GM23248 (cell line): ENCODE measurements around the gene NOS1AP. TPM values are rescaled to one million over a fixed set of nuclear protein-coding genes. Genes with fewer than 3 reads are reported as not detected.

Experiments
- DNase-seq: peaks from one replicate; pipeline ENCODE4 v3.0.0-alpha.2; 2015
- H2AFZ ChIP-seq: fragments of 200-600 bp; sonication (generic); 2 replicates; pipeline ENCODE4 v1.6.1; 2016; ENCODE audit warnings: antibody characterized with exemption
- H3F3A ChIP-seq: fragments of 200-600 bp; sonication (generic); 2 replicates; pipeline ENCODE4 v1.6.1; 2016; ENCODE audit warnings: mild to moderate bottlenecking, antibody characterized with exemption, mixed run types; ENCODE audit not compliant: insufficient read depth
- H3K27ac ChIP-seq: fragments of 200-600 bp; sonication (generic); 2 replicates; pipeline ENCODE4 v1.5.1; 2016; ENCODE audit warnings: mild to moderate bottlenecking
- H3K27me3 ChIP-seq: fragments of 200-600 bp; sonication (generic); replicated peaks from 2 replicates; pipeline ENCODE4 v1.6.1; 2016; ENCODE audit warnings: mild to moderate bottlenecking; ENCODE audit not compliant: insufficient read depth
- H3K36me3 ChIP-seq: fragments of 200-600 bp; sonication (generic); 2 replicates; pipeline ENCODE4 v1.6.1; 2016; ENCODE audit warnings: low read depth, mild to moderate bottlenecking
- H3K4me1 ChIP-seq: fragments of 200-600 bp; sonication (generic); 2 replicates; pipeline ENCODE4 v1.6.1; 2016; ENCODE audit warnings: mild to moderate bottlenecking; ENCODE audit not compliant: insufficient read depth
- H3K4me2 ChIP-seq: fragments of 200-600 bp; sonication (generic); one replicate; pipeline ENCODE4 v1.6.1; 2016; ENCODE audit warnings: mild to moderate bottlenecking; ENCODE audit not compliant: unreplicated experiment
- H3K4me3 ChIP-seq: fragments of 200-600 bp; sonication (generic); 2 replicates; pipeline ENCODE4 v1.5.1; 2016; ENCODE audit warnings: mild to moderate bottlenecking
- H3K79me2 ChIP-seq: fragments of 200-600 bp; sonication (generic); 2 replicates; pipeline ENCODE4 v1.6.1; 2016; ENCODE audit warnings: mild to moderate bottlenecking; ENCODE audit not compliant: insufficient read depth
- H3K9ac ChIP-seq: fragments of 200-600 bp; sonication (generic); 2 replicates; pipeline ENCODE4 v1.6.1; 2016; ENCODE audit warnings: mild to moderate bottlenecking
- H3K9me2 ChIP-seq: fragments of 200-600 bp; sonication (generic); 2 replicates; pipeline ENCODE4 v1.6.1; 2016; ENCODE audit warnings: mixed run types, mild to moderate bottlenecking, moderate library complexity; ENCODE audit not compliant: insufficient read depth
- H3K9me3 ChIP-seq: fragments of 200-600 bp; sonication (generic); one replicate; pipeline ENCODE4 v1.6.1; 2017; ENCODE audit warnings: low read depth
- H4K20me1 ChIP-seq: fragments of 200-600 bp; sonication (generic); 2 replicates; pipeline ENCODE4 v1.6.0; 2016; ENCODE audit not compliant: insufficient read depth
- EZH2 ChIP-seq: fragments of 200-600 bp; sonication (generic); IDR thresholded peaks from 2 replicates; pipeline ENCODE4 v1.6.1; 2018; ENCODE audit warnings: antibody characterized with exemption, mild to moderate bottlenecking; ENCODE audit not compliant: insufficient read depth, poor library complexity, severe bottlenecking
- EZH2phosphoT487 ChIP-seq: fragments of 200-600 bp; sonication (generic); IDR thresholded peaks from 2 replicates; pipeline ENCODE4 v1.6.1; 2018; ENCODE audit warnings: antibody characterized with exemption, moderate library complexity, mild to moderate bottlenecking, low read depth; ENCODE audit not compliant: insufficient read depth
- WGBS, 2 experiments: methylation state at CpG; one replicate each; pipeline ENCODE4 v1.1.6; 2015 to 2017; ENCODE audit warnings: low lambda C conversion rate in 2 of 2, low coverage in 1 of 2; ENCODE audit errors: missing lambda C conversion rate in 2 of 2; 5-methylcytosine and 5-hydroxymethylcytosine counted together
- in situ Hi-C: fragments of 300-500 bp; cut with MboI; formaldehyde crosslinking; loops from 2 replicates; pipeline ENCODE4 v1.15.0; 2020
- polyA plus RNA-seq: library from polyadenylated mRNA; unstranded; fragments of >200 nt; fragmentation: Nextera tagmentation; extraction: Ambion mirVana; gene quantifications from 2 replicates; pipeline ENCODE4 v1.2.1, GENCODE V29; 2016
- total RNA-seq: library from RNA; depleted of rRNA; stranded (reverse); fragments of >200 nt; shearing (Covaris generic); gene quantifications from 2 replicates; pipeline ENCODE4 v1.2.3, GENCODE V29; 2014

NOS1AP gene
- total and polyA plus RNA-seq, 2 experiments from 2014 or later, result 0.18 TPM; not detected in 1

GRCh38 chr1:162175379-162176081, 106.0 kb downstream of the NOS1AP start:
- no peak overlapping the region for H3K9ac ChIP-seq
- H3K27me3 ChIP-seq, result no peaks in the 10 kb centered on the region
- H4K20me1 ChIP-seq, result no peaks in the 10 kb centered on the region
- H3K4me2 ChIP-seq, result no peak overlapping the region
- peaks cover 4% of the 10 kb centered on the region; the same call in 1 of the 2 replicates for H3K4me1 ChIP-seq
- no peak for TF ChIP-seq EZH2
- no peak for TF ChIP-seq EZH2phosphoT487
- no peak overlapping the region for H3K27ac ChIP-seq
- WGBS, 2 experiments, result 76 to 77% methylated on average over 9 of the region's 9 CpGs
- H2AFZ ChIP-seq, result no peak overlapping the region
- no peaks in the 10 kb centered on the region for H3K9me2 ChIP-seq
- DNase-seq, result no peak
- H3K9me3 ChIP-seq, result no peaks in the 10 kb centered on the region
- no peaks in the 10 kb centered on the region for H3K79me2 ChIP-seq
- no peak overlapping the region for H3K4me3 ChIP-seq
- in situ Hi-C loops, result no loop called here
- no peaks in the 10 kb centered on the region for H3F3A ChIP-seq
- H3K36me3 ChIP-seq, result no peaks in the 10 kb centered on the region

DNA sequence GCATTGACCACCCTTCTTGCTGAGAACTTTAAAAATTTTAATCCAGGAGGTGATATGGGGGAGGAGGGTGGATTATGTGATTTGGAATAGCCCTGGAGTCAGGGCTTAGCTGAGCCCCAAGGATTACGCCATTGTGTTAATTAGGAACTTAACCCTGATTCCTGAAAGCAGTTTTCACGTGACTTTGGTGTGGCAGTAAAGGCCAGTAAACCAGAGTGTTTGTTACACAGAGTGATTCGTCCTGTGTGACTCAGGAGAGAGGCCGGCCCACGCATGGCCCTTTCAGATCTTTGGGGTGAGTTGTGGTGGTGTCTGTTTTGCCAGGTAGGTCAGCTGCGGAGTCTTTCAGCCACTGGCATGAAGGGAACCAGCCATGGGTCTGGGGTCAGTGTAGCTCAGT, 107.6 kb downstream of the NOS1AP start:
- Histone ChIP-seq H3K4me2 (no peak overlapping the region), H3K9me2 (no peaks in the 10 kb centered on the region), H3K36me3 (no peaks in the 10 kb centered on the region), H3K79me2 (no peaks in the 10 kb centered on the region), H3K9ac (no peak overlapping the region), H4K20me1 (no peaks in the 10 kb centered on the region), H3K27me3 (no peaks in the 10 kb centered on the region), H3K4me1 (peaks cover 4% of the 10 kb centered on the region; the same call in 1 of the 2 replicates), H3F3A (no peaks in the 10 kb centered on the region), H2AFZ (no peak overlapping the region; the same call in 1 of the 2 replicates), H3K9me3 (no peaks in the 10 kb centered on the region), H3K4me3 (no peak overlapping the region), H3K27ac (no peak overlapping the region)
- 40 to 48% methylated on average over 6 of the region's 6 CpGs for WGBS, 2 experiments
- in situ Hi-C loops, result no loop called here
- peak; percentile 65 for DNase-seq
- TF ChIP-seq EZH2phosphoT487 (no peak), EZH2 (no peak)

DNA sequence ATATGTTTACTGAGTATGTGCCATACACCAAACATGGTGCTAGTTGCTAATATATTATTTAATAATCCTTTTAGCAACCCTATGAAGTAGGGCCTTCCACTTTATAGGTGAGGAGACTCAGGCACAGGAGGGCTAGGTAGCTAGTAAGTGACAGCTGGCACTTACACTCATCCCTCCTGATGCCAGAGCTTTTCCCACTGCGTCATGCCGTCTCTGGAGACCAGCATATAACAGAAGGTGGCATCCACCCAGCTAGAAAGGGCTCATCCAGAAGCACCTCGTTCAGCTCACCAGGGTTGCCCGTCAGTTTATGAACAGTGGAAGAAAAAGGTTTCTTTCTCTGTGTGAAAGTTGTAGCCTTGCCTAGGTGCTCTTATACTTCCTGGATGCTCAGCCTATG, 108.9 kb downstream of the NOS1AP start:
- no peak for DNase-seq
- Histone ChIP-seq H3K36me3 (no peaks in the 10 kb centered on the region), H3K27me3 (no peaks in the 10 kb centered on the region), H3K4me1 (peaks cover 4% of the 10 kb centered on the region; the same call in 1 of the 2 replicates), H3K79me2 (no peaks in the 10 kb centered on the region), H3K4me2 (no peak overlapping the region), H3F3A (no peaks in the 10 kb centered on the region), H3K27ac (no peak overlapping the region), H4K20me1 (no peaks in the 10 kb centered on the region), H2AFZ (no peak overlapping the region), H3K9ac (no peak overlapping the region), H3K9me3 (no peaks in the 10 kb centered on the region), H3K9me2 (no peaks in the 10 kb centered on the region), H3K4me3 (no peak overlapping the region)
- no peak for TF ChIP-seq EZH2phosphoT487
- no peak for TF ChIP-seq EZH2
- WGBS, 2 experiments, result 76 to 82% methylated on average over 4 of the region's 4 CpGs
- in situ Hi-C loops, result no loop called here

DNA sequence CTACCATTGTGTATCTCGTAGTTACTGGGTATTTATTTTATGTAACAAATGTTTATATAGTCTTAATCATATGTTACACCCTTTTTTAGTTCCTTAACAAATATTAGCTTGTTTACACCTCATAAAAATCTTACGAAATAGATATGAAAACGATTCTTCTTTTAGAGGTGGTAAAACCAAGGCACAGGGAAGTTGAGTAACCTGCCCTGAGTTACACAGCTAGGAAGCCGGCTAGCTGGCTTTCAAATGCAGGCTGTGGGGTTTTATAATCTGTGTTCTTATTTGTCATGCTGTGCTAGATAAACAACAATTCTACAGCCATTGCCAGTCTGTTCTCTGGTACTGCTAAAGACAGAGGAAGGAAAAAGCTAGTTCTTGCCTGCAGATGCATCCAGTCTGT, 109.6 kb downstream of the NOS1AP start:
- no peak overlapping the region for H3K9ac ChIP-seq
- H3K9me3 ChIP-seq, result no peaks in the 10 kb centered on the region
- H3K79me2 ChIP-seq, result no peaks in the 10 kb centered on the region
- H3K4me1 ChIP-seq, result peaks cover 4% of the 10 kb centered on the region; the same call in 1 of the 2 replicates
- H3K4me3 ChIP-seq, result no peak overlapping the region
- no peaks in the 10 kb centered on the region for H3K36me3 ChIP-seq
- H3K4me2 ChIP-seq, result no peak overlapping the region
- DNase-seq, result no peak
- H3K27ac ChIP-seq, result no peak overlapping the region
- H4K20me1 ChIP-seq, result no peaks in the 10 kb centered on the region
- H3F3A ChIP-seq, result no peaks in the 10 kb centered on the region
- in situ Hi-C loops, result no loop called here
- no peaks in the 10 kb centered on the region for H3K9me2 ChIP-seq
- whole genome bisulfite sequencing, 2 experiments, result 76 to 81% methylated on average over 4 of the region's 4 CpGs
- H3K27me3 ChIP-seq, result no peaks in the 10 kb centered on the region
- no peak overlapping the region for H2AFZ ChIP-seq
- TF ChIP-seq EZH2phosphoT487 (no peak), EZH2 (no peak)

DNA sequence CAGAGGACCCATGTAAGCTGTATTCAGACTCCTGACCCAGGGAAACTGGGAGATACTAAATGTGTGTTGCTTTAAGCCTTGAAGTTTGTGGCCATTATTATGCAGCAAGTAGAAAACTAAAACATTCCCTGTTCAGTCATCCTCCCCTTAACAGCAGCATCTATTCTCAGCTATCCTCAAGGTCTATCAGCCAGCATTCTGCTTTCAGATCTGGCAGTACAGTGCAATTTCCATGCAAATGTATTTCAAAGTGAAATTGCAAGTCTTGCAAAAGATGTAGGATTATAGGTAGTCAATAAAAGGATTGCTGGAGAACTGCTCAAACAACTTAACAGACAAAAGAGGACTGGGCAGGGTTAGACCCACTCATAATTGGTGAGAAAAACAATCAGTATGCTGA, 111.3 kb downstream of the NOS1AP start:
- Histone ChIP-seq H3K79me2 (no peaks in the 10 kb centered on the region), H3K4me2 (no peak overlapping the region)

More for the DNA sequence above, 111.3 kb downstream of the NOS1AP start:
- Histone ChIP-seq H3K9ac (no peak overlapping the region), H3K36me3 (no peaks in the 10 kb centered on the region), H3K9me3 (no peaks in the 10 kb centered on the region), H4K20me1 (no peaks in the 10 kb centered on the region), H3K9me2 (no peaks in the 10 kb centered on the region), H3K27ac (no peak overlapping the region), H3K4me1 (peaks cover 4% of the 10 kb centered on the region; the same call in 1 of the 2 replicates), H3K4me3 (no peak overlapping the region), H3K27me3 (no peaks in the 10 kb centered on the region), H2AFZ (no peak overlapping the region), H3F3A (no peaks in the 10 kb centered on the region)
- TF ChIP-seq EZH2phosphoT487 (no peak), EZH2 (no peak)
- DNase-seq, result no peak
- in situ Hi-C loops, result no loop called here
